ENCODE data around the gene EXOC6B.
A peak's percentile ranks its signal among the peaks of the same experiment; 100 is the strongest.

EXOC6B gene

GRCh38 chr2:72389447-72389846, 436.4 kb downstream of the EXOC6B start:
- in situ Hi-C loops (cut with HindIII; ENCODE audit: low pct_ligation_motif_present, low pct_unique_long_range_greater_than_20kb, low sequenced_read_pairs) = no loop called here
- no peak for DNase-seq

DNA sequence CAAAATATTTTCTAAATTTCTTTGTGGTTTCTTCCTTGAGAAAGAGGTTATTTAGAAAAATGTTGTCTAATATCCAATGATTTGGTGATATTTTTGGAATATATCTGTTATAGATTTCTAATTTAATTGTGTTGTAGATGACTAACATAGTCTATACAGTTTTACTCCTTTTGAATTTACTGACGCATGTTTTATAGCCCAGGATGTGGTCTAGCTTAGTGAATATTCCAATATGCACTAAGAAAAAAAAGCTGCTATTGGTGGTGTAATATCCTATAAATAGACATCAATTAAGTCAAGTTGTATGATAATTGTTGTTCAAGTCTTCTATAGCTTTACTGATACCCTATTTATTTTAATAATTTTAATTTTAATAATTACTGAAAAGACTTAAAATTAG, 437.6 kb downstream of the EXOC6B start:
- no peak for DNase-seq
- in situ Hi-C loops (cut with HindIII; ENCODE audit: low pct_ligation_motif_present, low pct_unique_long_range_greater_than_20kb, low sequenced_read_pairs) = no loop called here

GRCh38 chr2:72386288-72386687, 439.5 kb downstream of the EXOC6B start:
- no peak for DNase-seq
- in situ Hi-C loops (cut with HindIII; ENCODE audit: low pct_ligation_motif_present, low pct_unique_long_range_greater_than_20kb, low sequenced_read_pairs) = no loop called here

GRCh38 chr2:72378753-72379348, 447.0 kb downstream of the EXOC6B start:
- in situ Hi-C loops (cut with HindIII; ENCODE audit: low pct_ligation_motif_present, low pct_unique_long_range_greater_than_20kb, low sequenced_read_pairs) = no loop called here
- DNase-seq = no peak

- in situ Hi-C loops (cut with HindIII; ENCODE audit: low pct_ligation_motif_present, low pct_unique_long_range_greater_than_20kb, low sequenced_read_pairs) = no loop called here
- peak; percentile 82 for DNase-seq
Observed at GRCh38 chr2:72367530-72368225, 458.2 kb downstream of the EXOC6B start.

DNA sequence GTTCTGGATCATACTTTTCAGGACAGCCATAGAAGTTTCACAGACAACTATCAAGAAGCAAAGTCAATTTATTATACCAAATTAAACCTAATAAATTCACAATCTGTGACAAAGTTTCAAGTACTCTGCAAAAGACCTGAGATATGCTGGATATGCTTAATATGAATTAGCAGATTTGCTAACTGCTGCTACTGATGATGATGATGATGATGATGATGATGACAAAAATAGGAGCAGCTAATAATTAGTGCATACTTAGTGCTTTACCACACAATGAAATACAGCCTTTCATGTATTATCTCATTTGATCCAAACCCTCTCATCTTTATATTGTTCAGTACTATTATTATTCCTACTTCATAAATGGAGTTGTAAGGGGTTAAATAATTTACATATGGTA, 462.4 kb downstream of the EXOC6B start:
- in situ Hi-C loops (cut with HindIII; ENCODE audit: low pct_ligation_motif_present, low pct_unique_long_range_greater_than_20kb, low sequenced_read_pairs) = no loop called here

GRCh38 chr2:72362733-72363132, 463.1 kb downstream of the EXOC6B start:
- in situ Hi-C loops (cut with HindIII; ENCODE audit: low pct_ligation_motif_present, low pct_unique_long_range_greater_than_20kb, low sequenced_read_pairs) = no loop called here
- DNase-seq = no peak

More for the DNA sequence above, 462.4 kb downstream of the EXOC6B start:
- no peak for DNase-seq

GRCh38 chr2:72361521-72361920, 464.3 kb downstream of the EXOC6B start:
- DNase-seq = no peak

DNA sequence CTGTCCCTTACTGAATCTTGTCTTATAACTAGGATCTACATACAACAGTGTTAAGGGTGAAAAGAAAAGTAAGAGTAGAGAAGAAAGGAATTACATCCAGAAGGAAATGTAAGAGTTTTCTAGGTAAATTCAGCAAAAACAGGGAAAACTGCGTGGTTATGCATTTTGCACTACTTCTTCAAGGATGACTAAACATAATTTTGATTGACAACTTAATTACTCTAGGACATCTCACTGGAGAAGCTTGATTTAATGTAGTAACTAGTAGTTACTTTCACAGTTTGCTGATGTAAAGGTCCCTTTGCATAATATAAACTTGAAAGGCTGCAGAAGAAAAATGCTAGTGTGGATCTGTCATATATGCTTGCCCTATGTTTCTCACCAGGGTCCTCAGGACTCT, 464.8 kb downstream of the EXOC6B start:
- in situ Hi-C loops (cut with HindIII; ENCODE audit: low pct_ligation_motif_present, low pct_unique_long_range_greater_than_20kb, low sequenced_read_pairs) = no loop called here
- DNase-seq = no peak

More at GRCh38 chr2:72361521-72361920, 464.3 kb downstream of the EXOC6B start:
- in situ Hi-C loops (cut with HindIII; ENCODE audit: low pct_ligation_motif_present, low pct_unique_long_range_greater_than_20kb, low sequenced_read_pairs) = no loop called here

DNA sequence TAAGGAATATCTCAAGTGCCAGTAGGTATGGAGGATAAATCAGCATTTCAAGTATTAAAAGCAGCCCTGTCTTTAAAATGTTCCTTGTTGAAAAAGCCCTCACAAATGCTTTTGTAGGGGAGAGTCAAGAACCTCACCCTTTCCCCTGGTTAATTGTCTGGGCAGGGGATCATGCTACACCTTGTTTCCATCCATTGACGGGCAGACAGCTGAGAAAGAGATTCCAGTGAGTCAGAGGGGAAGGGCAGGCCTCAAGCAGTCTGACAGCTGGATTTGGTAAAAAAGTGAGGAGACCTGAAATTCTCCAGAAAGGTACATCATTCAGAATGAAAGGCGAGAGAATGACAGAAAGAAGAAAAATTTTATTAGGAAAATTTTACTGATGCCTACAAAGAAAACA, 475.0 kb downstream of the EXOC6B start:
- in situ Hi-C loops (cut with HindIII; ENCODE audit: low pct_ligation_motif_present, low pct_unique_long_range_greater_than_20kb, low sequenced_read_pairs) = no loop called here
- DNase-seq = no peak

DNA sequence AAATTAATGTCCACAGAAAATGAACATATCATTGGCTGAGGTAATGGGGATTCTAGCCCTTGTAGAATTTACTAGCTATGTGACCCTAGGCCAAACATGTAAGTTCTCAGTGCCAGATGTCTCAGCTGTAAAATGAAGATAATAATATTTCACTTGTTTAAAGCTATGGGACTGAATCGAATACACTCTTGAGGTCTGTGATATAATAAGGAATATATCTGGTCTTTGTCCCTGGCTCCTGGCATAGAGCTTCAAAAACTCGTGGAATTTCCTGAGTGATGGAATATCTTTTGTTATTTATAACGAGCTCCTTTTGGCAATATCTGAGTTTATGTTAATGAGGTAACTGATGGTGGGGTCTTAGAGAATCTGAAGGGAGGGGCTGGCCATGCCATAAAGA, 476.8 kb downstream of the EXOC6B start:
- in situ Hi-C loops (cut with HindIII; ENCODE audit: low pct_ligation_motif_present, low pct_unique_long_range_greater_than_20kb, low sequenced_read_pairs) = no loop called here

DNA sequence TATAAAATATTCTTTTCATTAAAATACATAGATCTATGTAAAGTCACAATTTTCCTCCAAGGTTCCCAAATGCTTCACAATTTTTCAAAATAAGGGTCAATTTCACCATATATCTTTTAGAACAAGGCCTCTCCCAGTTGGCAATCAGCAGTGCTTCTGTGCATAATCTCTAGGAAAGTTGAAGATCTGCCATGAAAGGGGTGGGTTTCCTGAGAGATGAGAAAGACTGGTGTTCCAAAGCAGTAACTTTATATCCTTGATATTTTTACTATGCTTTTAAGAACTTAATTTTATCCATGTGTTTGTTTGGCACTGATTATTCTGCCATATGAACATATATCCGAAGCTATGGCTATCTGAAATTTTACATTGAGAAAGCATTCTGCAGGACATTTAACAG, 478.8 kb downstream of the EXOC6B start:
- in situ Hi-C loops (cut with HindIII; ENCODE audit: low pct_ligation_motif_present, low pct_unique_long_range_greater_than_20kb, low sequenced_read_pairs) = no loop called here
- no peak for DNase-seq

More for the DNA sequence above, 476.8 kb downstream of the EXOC6B start:
- DNase-seq = no peak

DNA sequence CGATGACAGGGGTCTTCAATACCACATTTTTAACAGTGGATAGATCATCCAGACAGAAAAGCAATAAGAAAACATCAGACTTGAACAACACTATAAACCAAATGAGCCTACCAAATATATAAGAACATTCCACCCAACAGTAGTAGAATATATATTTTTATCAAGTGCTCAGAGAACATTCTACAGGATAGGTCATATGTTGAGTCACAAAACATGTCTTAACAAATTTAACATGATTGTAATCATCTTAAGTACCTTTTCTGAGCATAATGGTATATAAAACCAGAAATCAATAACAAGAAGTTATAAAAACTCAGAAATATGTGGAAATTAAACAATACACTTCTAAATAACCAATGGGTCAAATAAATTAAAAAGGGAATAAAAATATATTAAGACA, 484.2 kb downstream of the EXOC6B start:
- in situ Hi-C loops (cut with HindIII; ENCODE audit: low pct_ligation_motif_present, low pct_unique_long_range_greater_than_20kb, low sequenced_read_pairs) = no loop called here
- no peak for DNase-seq

GRCh38 chr2:72340665-72341064, 485.2 kb downstream of the EXOC6B start:
- no peak for DNase-seq
- in situ Hi-C loops (cut with HindIII; ENCODE audit: low pct_ligation_motif_present, low pct_unique_long_range_greater_than_20kb, low sequenced_read_pairs) = no loop called here

DNA sequence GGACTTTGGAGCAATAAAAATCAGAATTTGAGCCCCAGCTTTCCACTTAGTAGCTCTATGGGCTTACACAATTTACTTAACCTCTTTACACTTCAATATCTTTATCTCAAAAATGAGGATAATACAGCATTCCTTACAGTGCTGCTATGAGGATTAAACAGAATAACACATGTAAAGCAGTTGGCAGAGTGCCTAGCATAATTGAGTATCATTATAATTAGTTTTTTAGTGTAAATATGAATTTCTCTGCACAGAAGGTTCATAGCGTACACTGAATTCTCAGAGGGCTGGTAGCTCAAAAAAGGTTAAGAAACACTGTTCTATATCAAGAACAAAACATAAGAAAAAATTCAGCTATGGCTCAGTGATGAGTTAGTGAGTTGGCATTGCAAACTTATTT, 487.8 kb downstream of the EXOC6B start:
- in situ Hi-C loops (cut with HindIII; ENCODE audit: low pct_ligation_motif_present, low pct_unique_long_range_greater_than_20kb, low sequenced_read_pairs) = no loop called here
- no peak for DNase-seq

GRCh38 chr2:72332720-72333119, 493.1 kb downstream of the EXOC6B start:
- no peak for DNase-seq
- in situ Hi-C loops (cut with HindIII; ENCODE audit: low pct_ligation_motif_present, low pct_unique_long_range_greater_than_20kb, low sequenced_read_pairs) = no loop called here

DNA sequence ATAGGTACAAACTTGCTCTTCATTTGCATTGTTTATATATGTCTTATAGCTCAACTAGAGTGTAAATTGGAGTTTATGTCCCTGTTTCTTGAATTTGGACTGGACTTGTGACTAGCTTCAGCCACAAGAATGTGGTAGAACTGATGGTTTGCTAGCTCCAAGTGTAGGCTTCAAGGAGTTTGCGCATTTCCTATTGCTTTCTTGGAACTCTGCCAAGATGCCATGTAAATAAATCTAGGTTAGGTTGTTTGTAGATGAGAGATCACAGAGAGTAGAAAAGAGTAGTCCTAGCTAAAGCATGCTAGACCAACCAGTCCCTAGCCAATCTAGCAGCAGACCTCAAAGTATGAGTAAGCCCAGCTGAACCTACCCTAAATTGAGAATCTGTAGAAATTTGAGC, 495.2 kb downstream of the EXOC6B start:
- in situ Hi-C loops (cut with HindIII; ENCODE audit: low pct_ligation_motif_present, low pct_unique_long_range_greater_than_20kb, low sequenced_read_pairs) = no loop called here

DNA sequence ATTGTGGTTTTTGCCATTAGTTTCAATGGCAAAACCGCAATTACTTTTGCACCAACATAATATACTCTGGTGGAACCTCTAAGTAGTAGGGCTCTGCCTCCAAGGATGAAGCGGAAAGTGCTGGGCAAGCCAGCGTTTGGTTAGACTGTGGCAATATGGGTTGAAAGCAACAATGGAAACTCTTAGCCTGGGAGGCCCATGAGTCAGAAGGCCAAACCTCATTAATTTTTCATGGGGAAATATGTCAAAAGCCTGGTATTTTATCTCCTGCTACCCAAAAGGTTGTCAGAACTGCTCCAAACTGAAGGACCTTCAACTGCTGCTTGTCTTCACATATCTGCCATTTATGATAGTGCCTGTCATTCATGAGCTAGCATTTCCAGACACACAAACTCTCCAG, 499.1 kb downstream of the EXOC6B start:
- in situ Hi-C loops (cut with HindIII; ENCODE audit: low pct_ligation_motif_present, low pct_unique_long_range_greater_than_20kb, low sequenced_read_pairs) = no loop called here
- no peak for DNase-seq

More for the DNA sequence above, 495.2 kb downstream of the EXOC6B start:
- DNase-seq = no peak

DNA sequence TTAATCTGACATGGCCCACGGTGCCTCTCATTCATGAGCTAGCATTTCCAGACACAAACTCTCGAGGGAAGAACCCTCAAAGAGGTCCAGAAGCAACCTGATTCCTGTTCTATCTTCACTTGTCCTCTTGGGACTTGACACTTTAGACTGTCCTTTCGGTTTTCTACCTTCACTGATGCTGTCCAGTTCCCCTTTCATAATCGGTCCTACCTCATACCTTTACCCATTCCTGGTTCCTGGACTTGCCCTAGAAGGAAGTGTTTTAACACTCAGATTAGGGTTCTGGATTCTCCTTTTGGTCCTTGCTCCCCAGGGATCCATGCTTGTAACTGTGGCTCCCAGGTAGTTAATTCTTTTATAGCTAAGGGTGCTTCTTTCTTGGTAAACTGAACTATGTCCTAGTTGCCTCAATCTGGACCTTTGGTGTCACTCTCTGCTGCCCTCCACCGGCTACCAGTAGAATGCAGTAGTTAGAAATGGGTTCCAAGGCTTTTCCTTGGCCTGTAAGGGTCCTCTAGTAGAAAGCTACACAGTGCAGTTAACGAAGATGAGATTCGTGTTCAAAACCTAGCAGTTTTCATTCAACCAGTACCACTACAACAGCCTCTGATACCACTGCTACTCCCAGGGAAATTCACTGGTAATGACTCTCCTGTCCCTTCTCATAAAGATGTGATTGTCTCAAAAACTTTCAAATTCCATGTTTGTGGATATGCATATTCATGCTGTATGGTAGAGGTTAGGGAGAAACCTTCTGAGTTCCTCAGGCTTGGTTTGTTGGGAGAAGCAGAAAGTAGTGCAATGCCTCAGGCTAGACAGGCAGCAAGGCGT, 500.0 kb downstream of the EXOC6B start:
- in situ Hi-C loops (cut with HindIII; ENCODE audit: low pct_ligation_motif_present, low pct_unique_long_range_greater_than_20kb, low sequenced_read_pairs) = no loop called here
- peak; percentile 17 for DNase-seq

DNA sequence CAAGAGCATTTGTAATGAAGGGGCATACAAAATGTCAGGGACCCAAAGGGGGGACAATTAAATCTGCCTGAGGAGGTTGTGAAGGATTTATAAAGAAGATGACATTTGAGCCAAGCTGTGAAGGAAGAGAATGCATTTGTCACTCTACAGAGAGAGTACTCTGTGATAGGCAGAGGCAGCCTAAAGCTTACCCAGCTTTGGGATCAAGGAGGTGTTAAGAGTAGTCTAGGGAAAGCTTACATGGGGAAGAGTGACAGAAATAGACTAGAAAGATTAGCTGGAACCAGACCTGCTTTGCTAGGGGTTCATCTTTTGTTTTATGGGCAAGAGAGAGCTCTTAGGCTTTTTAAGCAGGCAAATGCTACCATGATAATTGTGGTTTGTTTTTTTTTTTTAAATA, 509.1 kb downstream of the EXOC6B start:
- DNase-seq = no peak
- in situ Hi-C loops (cut with HindIII; ENCODE audit: low pct_ligation_motif_present, low pct_unique_long_range_greater_than_20kb, low sequenced_read_pairs) = no loop called here

Measured in ACHN (cell line).